ENCODE data around the gene IL17C. TPM values are rescaled to one million over a fixed set of nuclear protein-coding genes. Genes with fewer than 3 reads are reported as not detected.

IL17C gene
- total and polyA plus RNA-seq, 9 donors, result not detected

DNA sequence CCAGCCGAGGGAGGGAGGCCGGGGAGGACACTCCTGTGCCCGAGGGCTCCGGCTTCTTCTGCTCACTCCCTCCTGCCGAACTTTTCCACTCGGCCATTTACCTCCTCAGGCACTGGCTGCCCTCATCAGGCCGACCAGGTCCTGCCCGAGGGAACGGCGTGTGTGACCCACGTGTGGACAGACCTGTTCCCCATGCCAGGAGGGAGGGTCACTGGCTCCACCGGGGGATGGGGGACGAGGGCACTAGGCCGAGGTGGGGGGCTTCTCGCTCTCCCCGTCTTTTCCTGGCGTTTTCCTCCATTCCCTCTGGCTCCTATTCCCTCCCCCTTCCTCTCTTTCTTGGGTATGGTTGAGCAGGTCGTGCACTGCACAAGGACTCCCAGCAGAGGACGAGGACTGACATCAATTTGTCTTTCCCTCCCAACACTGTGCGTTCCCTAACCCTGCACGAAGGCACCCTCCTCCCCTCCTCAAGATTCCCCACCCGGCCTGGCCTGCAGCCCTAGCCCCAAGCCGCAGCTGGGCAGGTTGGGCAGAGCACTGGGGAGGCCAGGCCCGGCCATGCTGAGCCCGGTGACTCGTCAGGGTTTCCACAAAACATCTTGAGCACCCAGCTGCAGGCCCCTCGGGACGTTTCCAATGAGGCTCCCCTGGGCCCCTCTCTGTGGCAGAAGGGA is 3.2 kb upstream of the IL17C start:
- Histone ChIP-seq H3K27me3 (no peaks in the 10 kb centered on the region), H3K4me3 (no peak overlapping the region), H3K27ac (no peak overlapping the region), H3K4me1 (ENCODE audit: insufficient read depth) (no peaks in the 10 kb centered on the region), H3K9me3 (no peaks in the 10 kb centered on the region), H3K36me3 (no peaks in the 10 kb centered on the region)
- 39 to 43% (median 39%) methylated on average over 28 of the region's 28 CpGs for WGBS, 3 donors
- intact Hi-C loops (cut with DNase I), result no loop called here
- no peak for TF ChIP-seq EP300 (IDR thresholded peaks at IDR 0.05)
- TF ChIP-seq, protein P1, sequence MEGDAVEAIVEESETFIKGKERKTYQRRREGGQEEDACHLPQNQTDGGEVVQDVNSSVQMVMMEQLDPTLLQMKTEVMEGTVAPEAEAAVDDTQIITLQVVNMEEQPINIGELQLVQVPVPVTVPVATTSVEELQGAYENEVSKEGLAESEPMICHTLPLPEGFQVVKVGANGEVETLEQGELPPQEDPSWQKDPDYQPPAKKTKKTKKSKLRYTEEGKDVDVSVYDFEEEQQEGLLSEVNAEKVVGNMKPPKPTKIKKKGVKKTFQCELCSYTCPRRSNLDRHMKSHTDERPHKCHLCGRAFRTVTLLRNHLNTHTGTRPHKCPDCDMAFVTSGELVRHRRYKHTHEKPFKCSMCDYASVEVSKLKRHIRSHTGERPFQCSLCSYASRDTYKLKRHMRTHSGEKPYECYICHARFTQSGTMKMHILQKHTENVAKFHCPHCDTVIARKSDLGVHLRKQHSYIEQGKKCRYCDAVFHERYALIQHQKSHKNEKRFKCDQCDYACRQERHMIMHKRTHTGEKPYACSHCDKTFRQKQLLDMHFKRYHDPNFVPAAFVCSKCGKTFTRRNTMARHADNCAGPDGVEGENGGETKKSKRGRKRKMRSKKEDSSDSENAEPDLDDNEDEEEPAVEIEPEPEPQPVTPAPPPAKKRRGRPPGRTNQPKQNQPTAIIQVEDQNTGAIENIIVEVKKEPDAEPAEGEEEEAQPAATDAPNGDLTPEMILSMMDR (IDR thresholded peaks at IDR 0.05), result no peak
- no peak for DNase-seq

DNA sequence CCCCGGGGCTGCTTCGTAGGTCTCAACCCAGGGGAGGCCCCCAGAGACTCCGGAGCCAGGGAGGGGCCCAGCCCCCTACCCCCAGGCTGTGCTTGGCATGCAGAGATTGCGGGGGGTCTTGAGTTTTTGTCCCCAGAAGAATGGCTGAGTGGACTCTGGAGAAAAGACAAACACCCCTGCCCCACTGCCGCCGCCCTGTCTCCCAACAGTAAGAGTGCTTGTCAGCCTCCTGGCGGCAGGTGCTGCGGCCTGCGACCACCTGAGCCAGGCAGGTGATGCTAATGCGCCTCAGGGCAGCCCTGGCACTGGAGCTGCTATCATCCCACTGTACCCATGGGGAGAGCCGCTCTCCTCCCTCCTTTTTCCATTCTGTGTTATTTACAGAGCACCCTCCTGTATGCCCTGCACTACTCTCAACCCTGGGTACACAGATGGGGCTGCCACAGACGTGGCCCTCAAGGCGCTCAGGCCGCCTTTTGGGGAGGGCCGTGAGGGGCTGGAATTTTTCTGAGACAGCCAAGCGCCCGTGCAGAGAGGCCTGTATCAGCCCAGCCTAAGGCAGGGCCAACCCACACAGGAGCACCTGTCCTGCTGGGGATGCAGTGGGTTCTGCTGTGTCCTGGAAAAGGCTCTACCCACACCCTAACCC is 2.6 kb upstream of the IL17C start:
- WGBS, 3 donors, result 91 to 94% (median 91%) methylated on average over 17 of the region's 17 CpGs
- no peak for TF ChIP-seq EP300 (IDR thresholded peaks at IDR 0.05)
- TF ChIP-seq, protein P1 (IDR thresholded peaks at IDR 0.05), result no peak
- no peak for TF ChIP-seq POLR2A (IDR thresholded peaks at IDR 0.05)
- H3K27me3 ChIP-seq, result no peaks in the 10 kb centered on the region
- no peak overlapping the region for H3K27ac ChIP-seq
- H3K9me3 ChIP-seq, result no peaks in the 10 kb centered on the region
- H3K4me3 ChIP-seq, result no peak overlapping the region
- H3K4me1 ChIP-seq (ENCODE audit: insufficient read depth), result no peaks in the 10 kb centered on the region
- intact Hi-C loops (cut with DNase I), result no loop called here
- no peaks in the 10 kb centered on the region for H3K36me3 ChIP-seq
- no peak for DNase-seq

DNA sequence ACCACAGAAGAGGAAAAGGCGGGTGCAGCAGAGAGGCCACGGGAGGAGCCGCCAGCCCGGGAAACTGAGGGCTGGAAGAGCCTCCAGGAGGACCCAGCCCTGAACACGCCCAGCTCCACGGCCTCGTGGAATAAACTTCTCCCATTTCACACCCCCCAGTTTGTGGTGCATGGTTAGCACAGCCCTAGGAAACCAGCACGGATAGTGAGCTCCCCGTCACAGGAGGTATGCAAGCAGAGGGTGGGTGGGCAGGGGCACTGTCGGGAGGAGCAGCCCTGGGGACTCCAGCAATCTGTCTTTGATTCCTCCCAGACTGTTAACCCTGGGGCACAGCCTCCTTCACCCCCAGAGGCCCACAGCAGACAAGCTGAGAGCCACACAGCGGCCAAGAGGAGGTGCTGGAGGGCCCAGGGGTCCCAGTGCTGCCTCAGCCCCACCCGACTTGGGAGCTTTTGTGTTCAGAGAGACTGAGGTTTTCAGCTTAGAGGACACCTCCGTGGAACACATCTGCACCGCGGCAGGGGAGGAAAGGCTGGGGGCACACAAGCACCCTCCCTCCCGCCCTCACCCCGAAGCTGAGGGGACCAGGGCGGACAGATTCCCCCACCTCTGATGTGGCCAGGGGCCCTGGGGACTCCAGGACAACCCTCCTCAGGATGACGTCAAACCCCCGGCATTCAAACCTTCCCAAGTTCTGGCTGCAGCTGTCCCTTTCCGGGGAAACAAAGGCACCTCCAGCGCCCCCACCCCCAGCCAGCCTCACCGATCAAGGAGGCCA is 1.7 kb upstream of the IL17C start:
- Histone ChIP-seq H3K36me3 (no peaks in the 10 kb centered on the region), H3K9me3 (no peaks in the 10 kb centered on the region), H3K27ac (no peak overlapping the region), H3K4me1 (ENCODE audit: insufficient read depth) (no peaks in the 10 kb centered on the region), H3K27me3 (no peaks in the 10 kb centered on the region), H3K4me3 (no peak overlapping the region)
- no peak for DNase-seq
- no peak for TF ChIP-seq POLR2A (IDR thresholded peaks at IDR 0.05)
- TF ChIP-seq, protein P1 (IDR thresholded peaks at IDR 0.05), result no peak
- no peak for TF ChIP-seq EP300 (IDR thresholded peaks at IDR 0.05)
- intact Hi-C loops (cut with DNase I), result no loop called here
- WGBS, 3 donors, result 62 to 67% (median 67%) methylated on average over 23 of the region's 23 CpGs

DNA sequence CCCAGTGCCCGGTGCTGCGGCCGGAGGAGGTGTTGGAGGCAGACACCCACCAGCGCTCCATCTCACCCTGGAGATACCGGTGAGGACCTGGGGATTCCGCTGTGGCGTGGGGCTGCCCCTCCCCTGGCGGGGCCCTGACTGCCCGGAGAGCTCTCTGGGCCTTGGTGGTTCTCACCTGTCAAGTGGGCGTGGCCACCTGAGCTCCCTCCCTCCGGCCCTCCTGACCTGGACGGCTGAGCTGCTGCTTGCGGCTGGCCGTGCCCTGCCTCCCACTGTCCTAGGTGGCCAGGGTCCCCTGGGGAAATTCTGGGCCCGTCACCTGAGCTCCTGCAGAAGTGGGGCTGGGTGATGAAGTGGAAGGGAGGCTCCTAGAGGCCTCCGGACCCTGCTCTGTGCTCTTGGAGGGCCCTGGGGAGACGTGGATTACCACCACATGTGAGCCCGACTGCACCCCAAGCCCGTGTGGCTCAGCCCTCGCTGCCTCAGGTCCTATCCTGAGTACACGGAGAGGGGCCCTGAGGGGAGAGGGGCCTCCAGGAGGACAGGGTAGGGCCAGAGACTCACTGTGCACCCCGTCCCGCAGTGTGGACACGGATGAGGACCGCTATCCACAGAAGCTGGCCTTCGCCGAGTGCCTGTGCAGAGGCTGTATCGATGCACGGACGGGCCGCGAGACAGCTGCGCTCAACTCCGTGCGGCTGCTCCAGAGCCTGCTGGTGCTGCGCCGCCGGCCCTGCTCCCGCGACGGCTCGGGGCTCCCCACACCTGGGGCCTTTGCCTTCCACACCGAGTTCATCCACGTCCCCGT is 1.1 kb downstream of the IL17C start:
- 12 to 38% (median 22%) methylated on average over 39 to 45 of the region's 45 CpGs for WGBS, 3 donors
- H3K36me3 ChIP-seq, result no peaks in the 10 kb centered on the region
- no peaks in the 10 kb centered on the region for H3K27me3 ChIP-seq
- TF ChIP-seq, protein P1 (IDR thresholded peaks at IDR 0.05), result no peak
- TF ChIP-seq POLR2A (IDR thresholded peaks at IDR 0.05), result no peak
- TF ChIP-seq EP300 (IDR thresholded peaks at IDR 0.05), result no peak
- no peak overlapping the region for H3K4me3 ChIP-seq
- H3K27ac ChIP-seq, result no peak overlapping the region
- intact Hi-C loops (cut with DNase I), result no loop called here
- no peaks in the 10 kb centered on the region for H3K4me1 ChIP-seq (ENCODE audit: insufficient read depth)
- H3K9me3 ChIP-seq, result no peaks in the 10 kb centered on the region
- no peak for DNase-seq

Measured in ovary (tissue), 9 donors.